Fibroblast of skin of right biceps (primary cell): Measurements from ENCODE around the gene SWT1.
A peak's percentile ranks its signal among the peaks of the same experiment; 100 is the strongest.
"Not testable (repeated sequence)": the region's sequence is repeated elsewhere in the genome, so short reads cannot be mapped to it uniquely, and the experiment has no call there.

Experiments
- DNase-seq: peaks from one replicate; pipeline ENCODE4 v3.0.0-alpha.2; 2013

Gene SWT1

DNA sequence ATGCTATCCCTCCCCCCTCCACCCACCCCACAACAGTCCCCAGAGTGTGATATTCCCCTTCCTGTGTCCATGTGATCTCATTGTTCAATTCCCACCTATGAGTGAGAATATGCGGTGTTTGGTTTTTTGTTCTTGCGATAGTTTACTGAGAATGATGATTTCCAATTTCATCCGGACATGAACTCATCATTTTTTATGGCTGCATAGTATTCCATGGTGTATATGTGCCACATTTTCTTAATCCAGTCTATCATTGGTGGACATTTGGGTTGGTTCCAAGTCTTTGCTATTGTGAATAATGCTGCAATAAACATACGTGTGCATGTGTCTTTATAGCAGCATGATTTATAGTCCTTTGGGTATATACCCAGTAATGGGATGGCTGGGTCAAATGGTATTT lies 95.0 kb downstream of the SWT1 start:
- DNase-seq: not testable (repeated sequence)

DNA sequence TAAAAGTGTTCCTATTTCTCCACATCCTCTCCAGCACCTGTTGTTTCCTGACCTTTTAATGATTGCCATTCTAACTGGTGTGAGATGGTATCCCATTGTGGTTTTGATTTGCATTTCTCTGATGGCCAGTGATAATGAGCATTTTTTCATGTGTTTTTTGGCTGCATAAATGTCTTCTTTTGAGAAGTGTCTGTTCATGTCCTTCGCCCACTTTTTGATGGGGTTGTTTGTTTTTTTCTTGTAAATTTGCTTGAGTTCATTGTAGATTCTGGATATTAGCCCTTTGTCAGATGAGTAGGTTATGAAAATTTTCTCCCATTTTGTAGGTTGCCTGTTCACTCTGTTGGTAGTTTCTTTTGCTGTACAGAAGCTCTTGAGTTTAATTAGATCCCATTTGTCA lies 95.4 kb downstream of the SWT1 start:
- DNase-seq: not testable (repeated sequence)

DNA sequence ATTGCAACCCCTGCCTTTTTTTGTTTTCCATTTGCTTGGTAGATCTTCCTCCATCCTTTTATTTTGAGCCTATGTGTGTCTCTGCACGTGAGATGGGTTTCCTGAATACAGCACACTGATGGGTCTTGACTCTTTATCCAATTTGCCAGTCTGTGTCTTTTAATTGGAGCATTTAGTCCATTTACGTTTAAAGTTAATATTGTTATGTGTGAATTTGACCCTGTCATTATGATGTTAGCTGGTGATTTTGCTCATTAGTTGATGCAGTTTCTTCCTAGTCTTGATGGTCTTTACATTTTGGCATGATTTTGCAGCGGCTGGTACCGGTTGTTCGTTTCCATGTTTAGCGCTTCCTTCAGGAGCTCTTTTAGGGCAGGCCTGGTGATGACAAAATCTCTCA lies 98.6 kb downstream of the SWT1 start:
- DNase-seq: not testable (repeated sequence)

DNA sequence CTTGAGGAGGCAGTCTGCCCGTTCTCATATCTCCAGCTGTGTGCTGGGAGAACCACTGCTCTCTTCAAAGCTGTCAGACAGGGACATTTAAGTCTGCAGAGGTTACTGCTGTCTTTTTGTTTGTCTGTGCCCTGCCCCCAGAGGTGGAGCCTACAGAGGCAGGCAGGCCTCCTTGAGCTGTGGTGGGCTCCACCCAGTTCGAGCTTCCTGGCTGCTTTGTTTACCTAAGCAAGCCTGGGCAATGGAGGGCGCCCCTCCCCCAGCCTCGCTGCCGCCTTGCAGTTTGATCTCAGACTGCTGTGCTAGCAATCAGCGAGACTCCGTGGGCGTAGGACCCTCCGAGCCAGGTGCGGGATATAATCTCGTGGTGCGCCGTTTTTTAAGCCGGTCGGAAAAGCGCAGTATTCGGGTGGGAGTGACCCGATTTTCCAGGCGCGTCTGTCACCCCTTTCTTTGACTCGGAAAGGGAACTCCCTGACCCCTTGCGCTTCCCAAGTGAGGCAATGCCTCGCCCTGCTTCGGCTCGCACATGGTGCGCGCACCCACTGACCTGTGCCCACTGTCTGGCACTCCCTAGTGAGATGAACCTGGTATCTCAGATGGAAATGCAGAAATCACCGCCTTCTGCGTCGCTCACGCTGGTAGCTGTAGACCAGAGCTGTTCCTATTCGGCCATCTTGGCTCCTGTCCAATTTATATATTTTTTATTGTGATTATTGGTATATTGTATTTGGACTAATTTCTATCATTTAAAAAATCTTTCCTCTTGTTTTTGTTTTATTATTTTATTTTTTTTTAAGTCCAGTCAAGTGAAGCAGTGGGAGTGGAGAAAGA lies 100.4 kb downstream of the SWT1 start:
- DNase-seq: not testable (repeated sequence)

DNA sequence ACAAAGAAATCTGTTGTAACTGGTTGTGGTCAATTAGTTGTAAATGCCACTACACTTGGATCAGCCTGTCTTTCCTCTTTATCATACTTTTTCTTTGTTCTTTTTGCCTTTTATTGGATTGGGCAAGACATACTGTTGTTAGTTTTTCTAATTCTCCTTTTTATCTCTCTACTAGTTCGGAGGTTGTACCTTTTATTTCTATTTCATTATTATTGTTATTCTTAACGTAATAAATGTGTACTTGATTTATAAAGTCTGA lies 100.9 kb downstream of the SWT1 start:
- no peak for DNase-seq

DNA sequence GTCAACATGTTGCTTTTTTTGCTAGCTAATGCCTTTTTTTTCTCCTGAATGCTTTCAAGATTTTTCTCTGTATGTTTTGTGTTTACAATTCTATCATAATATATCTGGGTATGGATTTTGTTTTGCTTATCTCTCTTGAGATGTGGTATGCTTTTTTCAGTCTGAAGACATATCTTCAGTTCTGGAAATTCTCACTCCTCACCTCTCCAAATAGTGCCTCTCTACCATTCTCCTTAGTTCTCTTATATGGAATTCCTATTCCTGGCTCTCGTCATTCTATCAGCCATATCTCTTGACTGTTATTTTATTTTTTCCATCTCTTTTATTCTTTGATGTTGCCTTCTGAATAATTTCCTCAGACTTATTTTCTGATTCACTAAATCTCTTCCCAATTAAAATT lies 101.7 kb downstream of the SWT1 start:
- DNase-seq: no peak

DNA sequence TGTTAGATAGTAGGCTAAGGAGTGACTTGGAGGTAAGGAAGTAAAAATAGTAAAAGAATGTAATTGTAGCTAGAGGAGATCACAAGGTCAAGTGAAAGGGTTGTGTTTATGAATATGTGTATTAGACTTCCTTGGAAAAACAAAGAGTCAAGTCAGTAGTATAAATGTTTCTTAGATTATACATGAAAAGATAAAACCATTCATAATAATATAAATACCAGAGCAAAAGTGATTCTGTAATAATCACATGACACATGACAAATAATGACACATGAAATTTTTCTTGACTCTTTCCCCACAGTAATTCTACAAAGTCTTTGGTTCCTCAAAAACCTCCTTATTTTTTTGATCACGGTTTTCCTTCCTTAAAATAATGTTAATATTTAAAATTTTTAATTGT lies 103.6 kb downstream of the SWT1 start:
- DNase-seq: no peak

DNA sequence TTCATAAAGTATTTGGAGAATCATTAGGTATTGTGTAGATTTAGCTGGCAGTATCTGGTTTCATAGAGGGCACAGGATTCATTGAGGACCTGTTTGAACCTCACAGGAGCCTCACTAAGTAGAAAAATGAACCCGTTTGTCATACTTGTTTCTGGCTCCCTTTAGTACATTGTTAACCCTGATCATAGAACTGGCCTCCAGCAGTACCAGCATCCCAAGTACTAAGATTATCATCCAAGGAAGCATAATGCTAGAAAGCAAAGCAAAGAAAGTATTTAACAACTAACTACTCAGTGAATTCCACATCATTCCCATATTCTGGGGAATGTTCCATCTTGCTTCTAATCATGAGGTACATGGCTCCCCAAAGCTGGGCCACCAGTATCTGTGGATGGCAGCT lies 105.2 kb downstream of the SWT1 start:
- DNase-seq: no peak

DNA sequence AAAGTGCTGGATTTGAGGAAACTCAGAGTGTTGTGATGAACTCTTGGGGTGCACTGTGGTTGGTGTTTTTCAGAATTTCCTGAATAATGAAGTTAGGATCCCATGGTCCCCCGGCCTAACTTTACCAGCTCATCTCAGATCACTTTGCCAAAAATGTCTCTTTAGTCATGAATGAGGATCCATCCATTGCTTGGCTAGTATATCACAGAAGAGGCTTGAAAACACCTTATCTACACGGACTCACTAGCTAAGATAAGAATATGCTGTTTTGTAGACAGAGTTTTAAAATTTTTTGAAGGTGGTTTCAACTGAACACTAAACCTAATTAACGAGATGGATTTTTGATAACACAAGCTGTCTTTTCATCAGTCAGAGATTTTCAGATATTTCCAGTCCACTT lies 106.3 kb downstream of the SWT1 start:
- no peak for DNase-seq

DNA sequence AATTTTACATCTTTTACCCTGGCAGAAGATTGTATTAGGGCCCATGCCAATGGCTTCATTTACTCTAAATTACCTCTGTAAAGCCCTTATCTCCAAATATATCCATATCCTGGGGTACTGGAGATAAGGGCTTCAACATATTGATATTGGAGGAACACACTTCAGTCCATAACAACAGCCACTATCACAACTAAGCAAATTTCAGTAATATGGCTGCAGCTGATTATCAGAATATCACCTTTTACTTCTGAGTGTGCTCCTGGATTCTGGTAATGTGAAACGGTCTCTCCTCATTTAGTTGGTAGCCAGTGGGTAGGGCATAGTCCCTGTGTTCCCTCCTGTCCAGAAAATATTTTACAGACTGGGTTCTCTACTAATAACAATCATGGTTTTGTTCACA lies 106.8 kb downstream of the SWT1 start:
- DNase-seq: no peak

DNA sequence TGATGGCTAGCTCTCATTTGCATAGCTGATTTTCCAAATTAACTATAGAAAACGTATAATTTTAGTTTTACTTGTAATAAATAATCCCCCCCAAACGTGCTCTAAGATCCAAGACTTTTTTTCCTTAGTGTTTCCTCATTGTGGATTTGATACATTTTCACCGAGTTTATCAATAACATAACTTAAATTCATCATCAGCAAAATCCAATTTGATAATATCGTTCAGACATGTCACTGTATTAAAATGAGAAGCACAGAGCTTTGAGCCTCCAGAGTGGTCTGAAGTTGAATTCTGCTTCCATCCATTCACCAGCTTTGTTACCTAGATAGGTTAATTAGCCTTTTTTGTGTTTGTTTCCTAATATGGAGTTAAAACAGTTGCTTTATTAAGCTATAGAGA lies 108.3 kb downstream of the SWT1 start:
- no peak for DNase-seq

DNA sequence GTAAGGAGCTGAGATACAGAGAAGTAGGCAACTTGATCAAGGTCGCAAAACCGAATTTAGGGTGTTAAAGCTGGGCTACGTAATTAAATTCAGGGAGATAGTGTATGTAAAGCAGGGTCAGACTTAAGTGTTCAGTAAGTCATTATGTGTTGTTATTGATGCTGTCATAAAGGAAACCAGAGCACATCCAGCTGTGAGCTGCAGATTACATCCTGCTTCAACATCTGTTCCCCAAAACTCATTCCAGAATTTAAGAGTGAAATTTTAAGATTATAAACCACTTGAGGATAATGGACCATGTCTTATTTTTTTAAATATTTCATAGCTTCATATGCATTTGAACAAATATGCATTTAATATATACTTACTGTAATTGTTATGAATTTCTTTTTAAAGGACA lies 110.3 kb downstream of the SWT1 start:
- no peak for DNase-seq

DNA sequence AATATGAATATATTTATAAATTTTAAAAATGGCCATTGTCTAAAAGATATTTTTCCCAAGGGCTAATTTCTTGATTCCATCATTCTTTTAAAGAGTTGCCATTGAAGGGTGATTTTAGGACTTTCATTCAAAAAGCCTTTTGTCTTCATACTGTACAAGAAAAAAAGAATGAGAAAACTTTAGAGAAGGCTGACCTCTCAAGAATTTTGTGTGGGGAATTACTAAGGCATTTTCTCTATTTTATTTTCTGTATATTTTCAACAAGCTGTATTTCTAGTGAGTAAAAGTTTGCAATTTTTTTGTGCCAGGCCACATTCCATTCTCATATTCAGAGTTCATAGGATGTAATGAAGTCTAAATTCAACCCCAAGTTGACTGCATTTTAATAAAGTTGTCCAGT lies 110.7 kb downstream of the SWT1 start:
- no peak for DNase-seq

DNA sequence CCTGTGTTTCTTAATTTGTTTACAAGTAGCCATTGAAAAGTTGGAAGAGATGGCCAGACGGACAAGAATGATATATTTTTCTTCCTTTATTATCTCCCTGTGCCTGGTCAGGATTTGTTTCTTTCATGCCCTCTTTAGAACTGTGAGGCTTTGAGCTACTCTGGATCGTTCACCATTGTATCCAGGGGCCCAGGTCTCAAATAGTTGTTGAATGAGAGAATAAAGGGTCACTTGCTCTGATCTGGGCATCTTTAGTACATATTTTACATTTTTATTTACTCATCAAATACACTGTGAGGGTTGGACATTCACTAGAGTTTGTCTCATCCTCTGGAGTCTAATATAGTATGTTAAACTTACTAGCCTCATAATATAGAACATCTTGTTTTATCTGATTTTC lies 111.4 kb downstream of the SWT1 start:
- no peak for DNase-seq

DNA sequence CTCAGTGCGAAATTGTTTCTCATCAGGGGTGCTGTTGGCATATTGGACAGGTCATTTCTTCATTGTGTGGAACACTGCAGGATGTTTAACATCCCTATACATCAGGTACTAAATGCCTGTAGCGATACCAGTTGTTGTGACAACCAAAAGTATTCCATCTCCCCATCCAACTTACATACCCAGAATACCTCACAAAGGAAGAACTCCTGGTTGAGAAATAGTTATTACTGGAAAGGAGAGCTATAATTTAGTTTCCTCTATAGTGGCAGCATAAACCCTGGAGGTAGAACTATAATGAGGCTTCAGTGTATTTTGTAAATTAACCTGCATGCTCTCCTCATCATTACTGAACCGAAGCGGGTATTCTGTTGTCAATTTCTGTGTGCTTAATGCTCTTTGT lies 115.0 kb downstream of the SWT1 start:
- DNase-seq: no peak

DNA sequence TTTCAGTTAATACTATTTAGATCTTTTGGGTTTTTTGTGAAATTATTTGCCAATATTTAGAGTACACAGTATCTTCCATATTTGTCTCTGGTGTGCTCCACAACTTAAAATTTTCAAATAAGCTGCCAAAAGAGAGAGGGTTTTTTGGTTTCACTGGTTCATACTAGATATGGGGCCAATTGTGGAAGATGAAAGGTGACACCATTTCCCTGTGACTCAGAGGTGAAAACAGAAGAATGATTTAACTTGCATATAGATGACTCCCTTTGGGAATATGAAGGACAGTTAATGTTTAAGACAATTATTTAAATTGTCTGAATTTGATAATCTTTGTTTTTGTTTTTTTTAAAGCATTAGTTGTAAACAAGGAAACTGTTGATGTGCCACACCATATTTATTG lies 122.6 kb downstream of the SWT1 start:
- peak; percentile 59 for DNase-seq

DNA sequence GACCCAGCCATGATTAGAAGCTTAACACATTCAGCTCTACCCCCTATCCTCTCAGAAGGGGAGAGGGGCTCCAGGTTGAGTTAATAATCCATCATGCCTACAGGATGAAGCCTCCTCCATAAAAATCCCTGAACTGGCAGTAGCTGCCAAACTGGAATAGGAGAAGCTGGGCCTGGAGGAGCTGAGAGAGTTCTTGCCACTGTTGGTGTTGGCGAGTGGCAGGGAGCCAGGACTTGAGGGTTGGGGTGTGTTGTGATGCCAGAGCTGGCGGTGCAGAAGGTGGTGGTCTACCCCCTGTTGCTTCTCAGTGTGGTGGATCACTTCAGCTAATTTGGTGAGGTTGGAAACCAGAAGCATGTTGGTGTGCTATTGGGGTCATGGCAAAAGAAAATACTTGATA lies 123.6 kb downstream of the SWT1 start:
- DNase-seq: no peak

DNA sequence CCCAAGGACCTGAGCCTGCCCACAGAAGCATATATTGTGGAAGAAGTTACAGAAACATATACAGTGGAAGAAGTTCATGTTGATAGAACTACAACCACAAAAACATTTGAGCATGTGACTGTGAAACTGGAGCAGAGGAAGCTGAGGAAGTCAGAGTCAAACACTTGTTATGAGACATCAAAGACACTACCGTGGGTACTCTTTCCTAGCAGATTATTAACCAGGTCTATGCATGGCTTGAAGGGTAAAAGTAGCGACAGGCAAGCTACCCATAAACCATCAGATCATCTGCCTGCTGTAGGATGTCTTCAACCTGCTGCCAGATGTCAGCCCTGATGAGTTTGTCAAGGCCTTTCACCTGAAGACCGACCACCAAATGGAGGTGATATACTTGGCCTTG lies 124.3 kb downstream of the SWT1 start:
- DNase-seq: no peak

DNA sequence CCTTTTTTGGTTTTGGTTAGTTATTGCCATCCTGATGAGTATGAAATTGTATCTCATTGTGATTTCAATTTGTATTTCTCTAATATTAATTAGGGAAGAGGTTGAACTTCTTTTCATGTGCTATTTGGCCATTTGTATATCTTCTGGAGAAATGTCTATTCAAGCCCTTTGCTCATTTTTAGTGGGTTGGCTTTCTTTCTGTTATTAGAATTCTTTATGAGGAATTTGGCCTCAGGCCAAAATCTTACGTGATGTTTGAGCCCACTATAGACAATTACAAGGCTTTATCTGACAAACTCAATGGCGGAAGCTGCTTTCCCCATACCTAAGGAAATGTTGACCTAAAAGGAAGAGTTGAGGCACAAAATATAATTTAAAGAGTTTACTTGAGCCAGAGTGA lies 127.1 kb downstream of the SWT1 start:
- peak; percentile 15 for DNase-seq

DNA sequence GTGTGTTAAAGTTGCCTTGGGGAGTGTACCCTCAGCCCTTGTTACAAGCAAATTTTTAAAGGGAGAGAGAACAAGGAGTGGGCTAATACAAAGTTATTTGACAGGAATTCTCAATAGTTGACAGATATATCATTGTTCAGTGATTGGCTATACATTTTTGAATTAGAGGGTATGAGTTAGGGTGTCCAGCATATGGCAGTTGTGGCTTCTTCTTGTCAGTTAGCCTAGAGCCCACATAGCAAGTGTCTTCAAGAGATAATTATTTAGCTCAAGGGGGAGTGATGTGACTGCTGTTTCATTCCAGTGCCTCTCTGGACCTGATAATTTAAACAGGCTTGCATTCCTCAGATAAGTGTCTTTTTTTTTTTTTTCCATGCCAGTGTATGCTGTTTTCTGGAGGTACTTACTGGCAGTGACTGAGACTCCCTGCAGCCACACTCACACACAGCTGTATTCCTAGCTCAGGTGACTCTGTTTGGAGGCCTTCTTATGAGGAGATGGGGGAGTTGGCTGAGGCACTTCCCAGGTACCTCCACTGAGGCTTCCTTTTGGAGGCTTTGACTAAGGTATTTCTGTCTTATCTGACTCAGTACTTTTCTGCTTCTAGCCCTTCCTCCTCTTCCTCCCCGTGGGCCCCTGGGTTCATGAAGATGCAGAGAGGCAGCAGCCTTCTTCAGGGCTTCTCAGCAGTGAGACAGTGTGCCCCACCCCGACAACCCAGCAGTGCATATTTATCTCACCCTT lies 127.7 kb downstream of the SWT1 start:
- DNase-seq: peak; percentile 20

DNA sequence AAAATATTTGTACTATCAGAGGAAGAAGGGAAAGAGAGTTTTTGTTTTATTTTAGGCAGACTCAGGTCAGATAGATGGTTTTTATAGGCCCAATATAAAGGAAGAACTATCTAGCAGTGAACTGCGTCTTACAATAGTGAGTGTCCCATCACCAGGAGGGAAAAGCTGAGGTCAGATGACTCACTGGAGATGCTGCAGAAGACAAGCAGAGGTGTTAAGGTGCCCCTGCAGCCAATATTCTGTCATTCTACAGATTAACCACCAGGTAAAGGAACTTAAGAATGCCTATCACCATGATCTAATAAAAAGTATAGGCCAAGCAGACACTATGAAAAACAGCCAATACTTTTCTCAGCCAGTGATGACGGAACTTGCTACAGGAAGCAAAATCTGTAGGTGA lies 130.5 kb downstream of the SWT1 start:
- no peak for DNase-seq

DNA sequence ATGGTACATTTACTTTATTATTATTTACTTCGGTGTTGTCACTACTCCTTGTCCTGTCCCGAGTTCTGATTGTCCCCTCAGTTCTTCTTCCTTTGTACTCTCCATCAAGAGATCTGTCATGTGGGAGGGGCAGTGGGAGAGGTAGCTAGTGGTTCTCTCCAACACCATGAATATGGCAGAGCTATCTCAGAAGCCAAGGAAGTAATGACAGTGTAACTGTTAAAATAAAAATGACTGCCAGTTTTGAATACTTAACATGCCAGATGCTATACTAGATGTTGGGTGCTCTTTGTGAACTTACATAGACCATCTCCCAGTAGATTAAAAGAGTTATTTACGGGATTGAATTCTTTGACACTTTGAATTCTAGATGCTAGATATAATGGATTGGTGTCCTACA lies 131.5 kb downstream of the SWT1 start:
- no peak for DNase-seq

DNA sequence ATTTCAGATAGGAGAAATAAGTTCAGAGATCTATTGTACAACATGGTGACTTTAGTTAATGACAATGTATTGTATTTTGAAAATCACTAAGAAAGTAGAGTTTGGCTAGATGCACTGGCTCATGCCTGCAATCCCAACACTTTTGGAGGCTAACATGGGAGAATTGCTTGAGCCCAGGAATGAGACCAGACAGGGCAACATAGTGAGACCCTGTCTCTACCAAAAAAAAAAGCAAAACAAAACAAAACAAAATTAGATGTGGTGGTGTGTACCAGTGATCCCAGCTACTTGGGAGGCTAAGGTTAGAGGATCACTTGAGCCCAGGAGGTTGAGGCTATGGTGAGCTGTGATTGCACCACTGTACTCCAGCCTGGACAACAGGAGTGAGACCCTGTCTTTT lies 132.9 kb downstream of the SWT1 start:
- no peak for DNase-seq

DNA sequence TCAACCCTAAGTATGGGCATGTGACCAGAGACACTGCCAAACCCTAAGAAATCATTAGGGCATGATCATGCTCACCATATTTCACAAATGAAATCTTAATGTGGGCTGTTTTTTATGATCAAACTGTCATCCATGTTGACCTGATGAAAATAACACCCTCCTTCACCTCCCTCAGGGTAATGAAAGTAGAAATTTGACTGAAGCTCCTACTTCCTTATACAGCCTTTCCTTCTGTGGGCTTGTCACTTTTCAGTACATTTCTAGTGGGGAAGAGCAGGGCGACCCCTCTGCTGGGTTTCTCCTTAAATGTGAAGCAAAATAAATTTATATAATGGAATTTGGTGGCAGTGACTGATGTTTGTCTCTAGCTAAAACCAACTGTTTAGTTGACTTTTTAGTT lies 134.2 kb downstream of the SWT1 start:
- DNase-seq: no peak

DNA sequence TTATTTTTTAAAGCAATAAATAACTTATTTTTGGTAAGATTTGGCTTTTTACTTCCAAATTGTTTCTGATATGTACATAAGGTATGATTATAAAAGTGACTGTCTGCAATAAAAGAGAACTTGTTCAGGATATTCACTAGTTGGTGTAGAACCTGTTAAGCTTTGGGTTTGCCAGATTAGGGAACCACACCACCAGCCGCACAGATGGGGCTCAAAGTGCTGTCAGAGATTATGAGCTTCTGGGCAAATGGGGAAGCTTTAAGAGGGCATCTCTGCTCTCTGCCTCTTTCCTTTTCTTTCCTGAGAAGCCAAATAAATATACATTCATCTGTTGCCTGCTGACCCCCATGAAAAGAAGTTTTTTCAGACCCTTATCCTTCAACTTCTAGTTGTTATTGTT lies 134.7 kb downstream of the SWT1 start:
- DNase-seq: no peak
